CD4-positive, alpha-beta T cell treated with Interleukin-4 for 4 hours (primary cell): ENCODE results near the gene TTLL3.
"Not testable (repeated sequence)": the region's sequence is repeated elsewhere in the genome, so short reads cannot be mapped to it uniquely, and the experiment has no call there.

ENCODE experiments used
- DNase-seq: peaks from one replicate; pipeline ENCODE4 v3.0.0-alpha.2; 2020

Gene TTLL3

DNA sequence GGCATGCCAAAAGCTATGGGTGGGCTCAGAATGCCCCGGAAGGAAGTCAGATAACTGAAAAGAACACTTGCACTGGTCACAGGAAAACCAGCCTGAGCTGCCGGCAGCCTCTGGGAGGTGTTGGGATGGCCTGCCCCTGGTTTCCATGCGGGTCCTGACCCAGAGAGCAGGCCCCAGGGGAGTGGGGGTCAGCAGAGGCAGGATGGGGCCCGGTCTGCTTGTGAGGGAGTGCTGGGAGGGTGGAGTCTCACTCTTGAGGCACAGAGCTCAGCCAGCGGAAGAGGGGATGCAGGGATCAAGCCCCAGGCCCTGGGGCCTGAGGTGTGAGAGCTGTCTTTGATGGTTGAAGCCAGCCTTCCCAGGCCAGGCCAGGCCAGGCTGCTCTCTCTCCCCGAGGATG lies 36.2 kb downstream of the TTLL3 start:
- no peak for DNase-seq

DNA sequence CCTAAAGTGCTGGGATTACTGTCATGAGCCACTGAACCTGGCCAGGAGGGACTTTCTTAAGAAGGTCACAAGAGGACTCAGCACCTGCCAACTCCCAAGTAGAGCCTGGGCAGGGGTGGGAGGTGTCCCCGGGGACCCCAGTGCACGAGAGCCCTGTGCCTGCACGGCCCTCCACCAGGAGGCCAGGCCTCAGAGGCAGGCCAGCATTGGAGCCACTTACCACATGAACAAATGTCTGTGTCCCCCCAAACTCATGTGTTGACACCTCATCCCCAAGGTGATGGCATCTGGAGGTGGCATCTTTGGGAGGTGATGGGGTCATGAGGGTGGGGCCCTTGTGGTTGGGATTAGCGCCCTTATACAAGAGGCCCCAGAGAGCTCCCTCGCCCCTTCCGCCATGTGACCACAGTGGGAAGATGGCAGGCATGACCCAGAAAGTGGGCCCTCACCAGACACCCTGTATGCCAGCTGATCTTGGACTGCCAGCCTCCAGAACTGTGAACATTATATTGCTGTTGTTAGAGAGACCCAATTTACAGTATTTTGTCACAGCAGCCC lies 36.9 kb downstream of the TTLL3 start:
- DNase-seq: no peak

DNA sequence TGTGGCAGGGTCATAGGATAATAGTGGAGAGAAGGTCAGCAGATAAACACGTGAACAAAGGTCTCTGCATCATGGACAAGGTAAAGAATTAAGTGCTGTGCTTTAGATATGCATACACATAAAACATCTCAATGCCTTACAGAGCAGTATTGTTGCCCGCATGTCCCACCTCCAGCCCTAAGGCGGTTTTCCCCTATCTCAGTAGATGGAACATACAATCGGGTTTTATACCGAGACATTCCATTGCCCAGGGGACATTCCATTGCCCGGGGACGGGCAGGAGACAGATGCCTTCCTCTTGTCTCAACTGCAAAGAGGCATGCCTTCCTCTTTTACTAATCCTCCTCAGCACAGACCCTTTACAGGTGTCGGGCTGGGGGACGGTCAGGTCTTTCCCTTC lies 37.8 kb downstream of the TTLL3 start:
- not testable (repeated sequence) for DNase-seq

DNA sequence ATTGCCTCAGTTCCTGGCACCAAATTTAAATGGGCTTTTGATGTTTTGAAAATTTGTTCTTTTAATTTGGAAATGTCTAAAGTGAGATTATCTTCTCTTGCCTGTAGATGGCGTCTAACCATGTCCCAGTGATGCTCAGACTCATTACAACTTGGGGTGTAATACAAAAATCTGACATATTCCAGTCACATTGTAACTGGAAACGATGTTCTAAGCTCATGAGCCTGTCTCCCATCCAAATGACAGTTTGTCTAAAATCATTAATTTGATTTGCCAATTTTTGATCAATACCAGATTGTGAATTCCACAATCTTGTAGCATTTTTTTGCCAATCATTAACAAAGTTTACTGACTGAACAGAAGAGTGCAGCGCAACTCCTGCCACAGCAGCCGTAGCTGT lies 38.8 kb downstream of the TTLL3 start:
- peak; percentile 65 for DNase-seq

DNA sequence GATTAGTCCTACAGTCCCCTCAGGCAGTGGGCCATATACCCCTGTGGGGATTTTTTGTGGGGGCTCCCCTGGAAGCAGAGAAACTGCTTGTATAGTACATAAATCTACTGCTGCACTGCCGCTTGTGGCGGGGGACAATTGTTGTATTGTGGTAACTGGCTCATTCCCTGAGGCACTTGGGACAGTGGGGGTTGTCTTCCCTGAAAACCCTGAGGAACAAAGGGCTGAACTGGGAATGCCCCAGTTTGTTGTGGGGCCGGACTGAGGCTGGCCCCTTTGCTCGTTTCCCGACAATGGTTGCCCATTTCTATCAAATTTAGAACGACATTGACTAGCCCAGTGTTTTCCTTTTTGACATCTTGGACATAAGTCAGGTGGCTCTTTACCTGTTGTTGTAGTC lies 41.3 kb downstream of the TTLL3 start:
- not testable (repeated sequence) for DNase-seq

DNA sequence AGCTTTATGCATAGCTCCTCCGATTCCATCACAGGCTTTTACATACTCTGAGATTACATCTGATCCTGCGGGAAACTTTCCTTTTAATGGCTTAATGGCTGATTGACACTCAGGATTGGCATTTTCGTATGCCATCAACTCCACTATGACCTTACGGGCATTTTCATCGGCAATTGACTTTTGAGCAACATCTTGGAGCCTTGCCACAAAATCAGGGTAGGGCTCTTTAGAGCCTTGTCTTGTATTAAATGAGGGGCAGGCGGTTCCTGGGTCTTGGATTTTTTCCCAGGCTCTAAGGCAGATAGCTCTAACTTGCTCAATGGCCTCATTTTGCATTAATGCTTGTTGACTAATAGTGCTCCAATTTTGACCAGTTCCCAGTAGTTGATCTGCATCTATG lies 41.9 kb downstream of the TTLL3 start:
- DNase-seq: not testable (repeated sequence)

DNA sequence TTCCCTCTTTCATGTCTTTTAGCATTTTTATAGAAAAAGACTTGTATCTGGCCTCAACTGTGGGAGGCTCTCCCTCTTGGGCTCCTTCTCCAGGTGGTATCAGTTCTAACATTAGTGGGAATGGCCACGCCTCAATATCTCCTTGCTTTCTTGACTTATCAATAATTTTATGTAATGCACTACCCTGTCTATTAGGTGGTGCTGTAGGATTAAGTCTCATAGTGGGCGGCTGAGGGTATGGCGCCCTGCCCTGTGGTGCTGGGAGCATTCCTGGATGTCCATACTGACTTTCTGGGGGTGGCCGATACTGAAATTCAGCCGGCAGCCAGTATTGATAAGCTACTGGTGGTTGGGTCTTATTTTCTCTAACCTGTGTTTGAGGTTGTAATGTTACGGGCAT lies 42.5 kb downstream of the TTLL3 start:
- no peak for DNase-seq

DNA sequence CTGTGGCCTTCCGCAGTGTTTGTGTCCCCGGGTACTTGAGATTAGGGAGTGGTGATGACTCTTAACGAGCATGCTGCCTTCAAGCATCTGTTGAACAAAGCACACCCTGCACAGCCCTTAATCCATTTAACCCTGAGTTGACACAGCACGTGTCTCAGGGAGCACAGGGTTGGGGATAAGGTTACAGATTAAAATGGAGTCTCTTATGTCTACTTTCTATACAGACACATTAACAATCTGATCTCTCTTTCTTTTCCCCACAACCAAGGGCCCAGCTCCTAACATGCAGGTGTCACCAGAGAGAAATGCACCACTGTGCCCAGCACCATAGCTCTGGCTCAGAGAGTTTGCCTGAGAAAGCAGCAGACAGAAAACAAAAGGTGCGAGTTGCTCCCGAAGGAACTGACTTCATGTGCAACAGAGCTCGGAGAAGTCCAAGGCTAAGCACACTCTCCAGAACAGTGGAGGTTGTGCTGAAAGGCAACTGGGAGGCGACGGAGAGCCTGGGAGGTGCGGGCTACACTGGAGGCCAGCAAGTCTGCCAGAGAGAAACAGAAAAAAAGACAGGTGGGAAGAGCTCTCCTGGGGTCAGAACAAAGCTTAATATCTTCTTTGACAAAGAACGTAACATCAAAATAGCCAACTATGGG lies 44.4 kb downstream of the TTLL3 start:
- DNase-seq: not testable (repeated sequence)

DNA sequence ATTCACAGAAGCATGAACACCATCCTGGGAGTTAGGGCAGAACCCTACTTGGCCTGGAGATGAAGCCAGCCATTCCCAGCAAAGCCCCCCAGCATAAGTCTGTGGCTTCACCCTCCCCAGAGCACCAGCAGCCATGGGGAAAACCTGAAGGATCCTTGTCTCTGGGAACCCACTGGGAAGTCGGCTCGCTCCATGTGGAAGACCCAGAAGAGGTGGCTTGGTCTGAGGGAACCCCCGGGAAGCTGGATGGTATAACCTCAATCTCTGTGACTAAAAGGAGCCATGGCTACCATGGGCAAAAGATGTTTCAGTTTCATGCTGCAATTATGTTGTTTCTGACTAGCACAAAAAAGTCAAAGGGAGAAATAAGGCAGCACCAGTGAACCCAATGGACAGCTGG lies 45.5 kb downstream of the TTLL3 start:
- DNase-seq: no peak

DNA sequence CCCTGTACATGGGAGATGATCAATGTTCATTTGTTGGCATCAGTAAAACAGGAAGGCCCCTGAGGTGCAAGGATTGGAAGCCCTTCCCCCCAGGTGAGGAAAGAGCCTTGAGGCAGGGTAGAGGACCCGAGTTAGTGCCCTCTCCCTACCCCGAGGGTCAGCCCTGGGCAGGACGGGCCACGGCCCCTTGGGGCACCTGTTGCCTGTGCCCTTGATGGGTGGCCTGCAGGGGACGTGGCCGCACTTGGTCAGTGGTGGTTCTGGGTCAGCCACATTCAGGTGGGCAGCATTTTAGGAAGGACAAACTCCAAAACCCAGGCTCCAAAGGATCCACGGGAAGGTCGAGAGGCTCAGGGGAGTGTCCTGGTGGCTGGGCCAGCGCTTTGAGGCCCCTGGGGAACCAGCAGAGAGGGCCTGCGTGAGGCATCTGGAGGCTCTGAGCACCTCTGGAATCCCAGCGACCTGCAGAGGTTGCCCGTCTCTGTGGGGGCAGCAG lies 49.5 kb downstream of the TTLL3 start:
- no peak for DNase-seq

DNA sequence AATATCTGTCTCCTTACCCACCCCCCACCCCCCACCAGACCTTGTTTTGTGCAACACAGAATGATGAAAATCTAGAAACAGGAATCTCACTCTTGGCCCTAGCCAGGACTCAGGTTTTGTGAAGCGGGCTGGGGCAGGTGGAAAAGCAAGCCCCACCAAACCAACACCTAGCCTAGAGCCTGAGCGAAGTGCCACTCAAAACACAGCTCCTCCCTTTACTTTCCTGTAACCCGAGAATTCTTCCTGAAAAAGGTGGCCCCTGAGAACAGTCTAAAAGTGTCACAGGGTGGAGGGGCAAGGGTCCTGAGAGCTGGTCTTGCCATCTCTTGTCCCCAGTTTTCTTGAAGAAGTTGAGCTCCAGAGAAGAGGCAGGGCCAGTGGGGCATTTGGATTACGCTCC lies 51.1 kb downstream of the TTLL3 start:
- DNase-seq: no peak

DNA sequence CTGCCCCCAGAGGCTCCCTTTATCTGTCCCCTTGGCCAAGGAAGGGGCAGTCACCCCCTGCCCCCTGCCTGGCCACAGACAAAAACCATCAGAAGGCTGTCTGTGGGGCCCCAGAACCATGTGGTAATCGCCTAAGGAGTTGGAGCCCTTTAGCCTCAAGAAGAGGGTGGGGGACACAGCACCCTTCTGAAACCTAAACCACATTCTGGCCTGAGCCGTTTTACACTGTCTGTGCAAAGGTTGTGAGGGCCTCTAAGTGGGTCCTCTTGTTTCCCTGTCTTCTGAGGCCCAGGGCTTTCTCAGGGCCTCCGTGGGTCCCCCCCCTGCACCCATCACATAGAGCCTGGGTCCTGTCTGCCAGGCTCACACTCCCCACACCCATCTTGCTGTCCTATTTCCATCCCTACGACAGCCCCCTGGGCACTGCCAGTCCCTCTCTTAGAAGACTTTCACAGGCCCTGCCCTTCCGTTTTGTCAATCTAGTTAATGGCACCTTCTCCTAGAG lies 51.6 kb downstream of the TTLL3 start:
- no peak for DNase-seq

DNA sequence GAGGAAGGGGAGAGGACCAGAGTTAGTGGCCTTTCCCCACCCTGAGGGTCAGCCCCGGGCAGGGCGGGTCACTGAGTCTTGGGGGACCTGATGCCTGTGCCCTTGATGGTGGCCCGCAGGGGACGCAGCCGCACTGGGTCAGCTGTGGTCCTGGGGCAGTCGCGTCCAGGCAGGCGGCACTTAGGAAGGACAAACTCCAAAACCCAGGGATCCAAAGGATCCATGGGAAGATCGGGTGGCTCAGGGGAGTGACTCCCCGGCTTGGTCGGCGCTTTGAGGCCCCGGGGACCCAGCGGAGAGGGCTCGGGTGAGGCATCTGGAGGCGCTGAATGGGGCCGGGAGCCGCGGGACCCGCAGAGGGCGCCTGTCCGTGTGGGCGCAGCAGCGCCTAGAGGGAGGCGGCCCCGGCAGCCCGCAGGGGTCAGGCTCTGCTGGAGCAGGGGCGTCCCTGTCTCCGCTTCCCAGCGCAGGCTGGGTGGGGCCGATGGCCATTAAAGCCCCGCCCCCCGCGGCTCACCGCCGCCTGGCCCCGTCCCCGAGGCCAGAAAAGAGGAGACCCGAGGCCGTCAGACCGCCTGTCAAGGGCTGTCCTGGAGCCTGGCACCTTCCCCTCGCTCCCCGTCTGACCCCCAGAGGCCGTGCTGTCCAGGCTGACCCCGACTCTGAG lies 52.5 kb downstream of the TTLL3 start:
- DNase-seq: peak; percentile 13

DNA sequence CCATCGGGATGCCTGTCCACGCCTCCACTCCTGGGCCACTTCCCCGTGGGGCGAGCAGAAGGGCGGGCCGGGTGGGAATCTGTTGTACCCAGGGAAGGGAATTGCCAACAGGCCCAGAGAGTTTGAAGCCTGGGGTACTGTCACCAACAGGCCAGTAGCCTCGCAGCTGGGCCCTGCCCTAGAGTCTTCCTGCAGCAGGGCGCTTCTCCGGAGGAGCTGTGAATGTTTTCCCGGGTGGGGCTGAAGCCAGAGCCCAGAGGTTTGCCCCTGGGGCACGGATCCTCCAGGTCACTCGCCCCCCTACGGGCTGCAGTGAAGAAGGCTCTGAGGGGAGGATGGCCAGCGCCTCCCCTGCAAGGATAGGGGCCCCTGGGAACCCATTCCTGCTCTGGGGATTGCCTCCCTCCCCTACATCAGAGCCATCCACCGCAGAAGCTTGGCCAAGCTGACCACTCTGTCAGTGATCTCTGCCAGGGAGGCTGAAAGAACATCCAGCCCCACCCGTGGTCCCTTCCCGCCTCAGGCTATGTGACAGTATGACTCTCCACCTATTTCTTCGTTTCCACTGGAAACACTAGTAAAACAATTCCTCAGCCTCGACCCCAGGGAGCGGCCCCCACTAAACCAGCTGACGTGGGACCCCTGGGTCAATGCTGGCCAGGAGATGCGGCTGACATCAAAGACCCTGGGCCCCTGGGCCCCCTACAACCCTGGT lies 53.2 kb downstream of the TTLL3 start:
- no peak for DNase-seq

DNA sequence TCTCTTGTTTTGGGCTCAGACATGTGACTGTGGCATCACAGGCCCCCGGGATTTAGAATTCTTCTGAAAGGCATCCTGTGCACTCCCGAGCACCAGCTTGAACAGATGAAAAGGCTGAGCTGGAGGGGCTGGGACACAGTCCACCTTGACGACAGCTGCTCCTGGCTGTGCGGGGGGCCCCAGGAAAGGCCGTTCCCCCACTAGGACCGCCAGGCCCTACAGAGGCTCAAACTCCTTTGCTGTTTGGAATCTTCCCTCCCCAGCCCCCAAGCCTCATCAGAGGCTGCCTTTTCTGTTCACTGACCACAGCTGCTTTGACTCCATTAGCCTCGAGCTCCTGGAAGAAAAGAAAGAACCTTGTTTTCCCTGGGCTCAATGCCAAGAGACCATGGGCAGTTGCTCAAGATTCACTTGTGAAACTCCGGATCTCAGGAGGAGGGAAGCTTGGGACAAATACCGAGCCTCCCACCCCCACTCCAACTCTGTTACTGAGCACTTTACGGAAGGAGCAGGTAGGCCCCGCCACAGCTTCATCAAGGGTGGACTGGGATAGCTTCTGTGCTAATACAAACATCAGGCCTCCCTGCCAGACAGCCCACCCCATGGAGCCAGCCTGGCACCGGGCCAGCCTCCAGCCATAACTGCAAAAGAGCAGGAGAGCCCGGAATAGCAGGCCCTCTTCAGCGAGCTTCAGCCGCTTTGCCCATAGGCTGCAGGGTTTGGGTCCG lies 54.3 kb downstream of the TTLL3 start:
- no peak for DNase-seq

DNA sequence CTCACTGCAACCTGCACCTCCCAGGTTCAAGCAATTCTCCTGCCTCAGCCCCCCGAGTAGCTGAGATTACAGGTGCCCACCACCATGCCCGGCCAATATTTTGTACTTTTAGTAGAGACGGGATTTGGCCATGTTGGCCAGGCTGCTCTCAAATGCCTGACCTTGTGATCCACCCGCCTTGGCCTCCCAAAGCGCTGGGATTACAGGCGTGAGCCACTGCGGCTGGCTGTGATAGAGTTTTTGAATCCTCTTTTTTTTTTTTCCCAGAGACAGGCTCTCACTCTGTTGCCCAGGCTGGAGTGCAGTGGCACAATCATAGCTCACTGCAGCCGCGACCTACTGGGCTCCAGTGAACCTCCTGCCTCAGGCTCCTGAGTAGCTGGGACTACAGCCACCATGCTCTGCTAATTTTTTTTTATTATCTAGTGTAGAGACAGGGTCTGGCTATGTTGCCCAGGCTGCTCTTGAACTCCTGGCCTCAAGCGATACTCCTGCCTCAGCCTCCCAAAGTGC lies 55.1 kb downstream of the TTLL3 start:
- not testable (repeated sequence) for DNase-seq

DNA sequence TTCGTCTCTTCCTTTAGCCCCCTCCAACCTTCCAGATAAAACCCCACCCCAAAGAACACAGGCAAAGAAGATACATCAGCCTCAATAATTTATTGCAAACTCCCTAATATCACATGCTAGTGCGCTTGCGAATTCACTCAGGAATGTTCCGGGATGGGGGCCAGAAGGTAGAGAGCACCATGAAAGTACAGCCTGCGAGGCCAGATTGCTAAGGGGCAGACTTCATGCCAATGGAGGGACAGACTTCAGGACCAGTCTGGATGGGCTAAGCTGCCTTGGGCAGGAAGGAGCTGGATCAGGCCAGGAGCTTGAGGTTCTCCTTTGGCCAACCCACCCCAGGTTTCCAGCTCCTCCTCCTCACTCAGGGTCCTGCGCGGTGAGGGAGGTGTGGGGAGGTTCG lies 56.6 kb downstream of the TTLL3 start:
- DNase-seq: no peak

DNA sequence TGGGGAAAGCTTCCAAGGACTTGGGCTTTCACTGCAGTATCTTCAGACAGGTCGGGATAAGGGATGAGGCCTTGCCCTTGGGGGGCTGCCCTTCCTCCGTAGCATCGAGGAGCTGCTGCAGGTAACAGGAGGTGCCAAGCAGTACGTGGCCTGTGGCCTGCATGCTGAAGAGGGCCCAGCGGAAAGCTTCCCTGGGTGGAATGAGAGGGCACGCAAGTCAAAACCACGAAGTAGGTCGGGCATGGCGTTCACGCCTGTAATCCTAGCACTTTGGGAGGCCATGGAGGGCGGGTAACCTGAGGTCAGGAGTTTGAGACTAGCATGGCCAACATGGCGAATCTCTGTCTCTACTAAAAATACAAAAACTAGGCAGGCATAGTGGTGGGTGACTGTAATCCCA lies 57.0 kb downstream of the TTLL3 start:
- no peak for DNase-seq

DNA sequence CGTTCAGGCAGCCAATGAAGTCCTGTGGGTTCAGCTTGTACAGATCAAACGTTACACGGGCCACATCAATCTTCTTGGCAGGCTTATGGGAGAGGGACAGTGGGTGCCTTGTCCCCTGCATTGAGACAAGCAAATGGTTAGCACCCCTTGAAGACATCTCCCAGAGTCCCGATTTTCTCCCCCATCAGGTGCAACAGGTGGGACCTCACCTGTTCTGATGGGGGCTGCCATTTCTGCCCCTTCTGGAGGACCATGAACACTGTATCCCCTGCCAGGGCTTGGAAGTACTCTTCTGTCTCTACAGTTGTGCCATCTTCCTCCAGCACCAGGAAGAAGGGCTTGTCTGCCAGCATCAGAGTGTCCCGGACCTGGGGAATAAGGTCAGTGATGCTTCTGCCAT lies 59.9 kb downstream of the TTLL3 start:
- DNase-seq: no peak

DNA sequence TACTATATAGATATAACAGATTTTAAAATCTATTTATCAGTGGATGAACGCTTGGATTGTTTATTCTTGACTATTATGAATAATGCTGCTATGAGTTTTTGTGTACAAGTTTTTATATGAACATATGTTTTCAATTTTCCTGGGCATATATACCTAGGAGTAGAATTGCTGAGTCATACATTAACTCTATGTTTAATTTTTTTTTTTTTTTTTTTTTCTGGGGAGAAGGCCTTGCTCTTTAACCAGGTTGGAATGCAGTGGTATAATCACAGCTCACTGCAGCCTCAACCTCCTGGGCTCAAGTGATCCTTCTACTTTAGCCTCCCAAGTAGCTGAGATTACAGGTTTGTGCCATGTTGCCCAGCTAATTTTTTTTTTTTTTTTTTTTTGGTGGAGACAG lies 60.9 kb downstream of the TTLL3 start:
- no peak for DNase-seq

DNA sequence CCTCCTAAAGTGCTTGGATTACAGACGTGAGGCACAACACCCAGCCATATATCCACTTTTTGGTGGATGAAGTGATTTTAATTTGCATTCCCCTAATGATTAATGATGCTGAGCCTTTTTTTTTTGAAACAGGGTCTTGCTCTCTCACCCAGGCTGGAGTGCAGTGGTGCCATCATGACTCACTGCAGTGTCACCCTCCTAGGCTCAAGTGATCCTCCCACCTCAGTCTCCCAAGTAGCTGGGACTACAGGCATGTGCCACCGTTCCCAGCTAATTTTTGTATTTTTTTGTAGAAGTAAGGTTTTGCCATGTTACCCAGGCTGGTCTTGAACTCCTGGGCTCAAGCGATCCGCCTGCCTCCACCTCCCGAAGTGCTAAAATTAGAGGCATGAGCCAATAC lies 62.0 kb downstream of the TTLL3 start:
- not testable (repeated sequence) for DNase-seq

DNA sequence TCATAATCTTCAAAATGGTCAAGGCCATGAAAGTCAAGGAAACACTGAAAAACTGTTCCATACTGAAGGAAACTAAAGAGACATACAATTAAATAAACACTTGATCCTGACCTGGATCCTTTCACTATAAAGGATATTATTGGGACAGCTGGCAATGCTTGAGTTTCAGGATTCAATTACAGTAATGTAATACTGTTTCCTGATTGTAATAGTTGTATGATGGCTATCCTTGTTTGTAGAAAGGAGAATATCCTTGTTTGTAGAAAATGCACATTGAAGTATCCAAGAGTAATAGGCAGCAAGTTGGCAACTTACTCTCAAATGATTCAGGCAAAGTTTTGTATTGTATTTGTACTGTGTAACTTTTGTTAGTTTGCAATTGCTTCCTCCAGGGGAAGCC lies 65.4 kb downstream of the TTLL3 start:
- no peak for DNase-seq

DNA sequence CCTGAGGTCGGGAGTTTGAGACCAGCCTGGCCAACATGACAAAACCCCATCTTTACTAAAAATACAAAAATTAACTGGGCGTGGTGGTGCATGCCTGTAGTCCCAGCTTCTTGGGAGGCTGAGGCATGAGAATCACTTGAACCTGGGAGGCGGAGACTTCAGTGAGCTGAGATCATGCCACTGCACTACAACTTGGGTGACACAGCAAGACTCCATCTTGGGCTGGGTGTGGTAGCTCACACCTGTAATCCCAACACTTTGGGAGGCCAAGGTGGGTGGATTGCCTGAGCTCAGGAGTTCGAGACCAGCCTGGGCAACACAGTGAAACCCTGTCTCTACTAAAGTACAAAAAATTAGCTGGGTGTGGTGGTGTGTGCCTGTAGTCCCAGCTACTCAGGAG lies 66.2 kb downstream of the TTLL3 start:
- not testable (repeated sequence) for DNase-seq
